OCI-LY1 (cell line): ENCODE measurements around the gene CD300A.

Experiments used
- H2AFZ ChIP-seq: fragments of 200-600 bp; sonication (generic), shearing (Covaris generic); 2 replicates; pipeline ENCODE4 v1.6.0; 2014; ENCODE audit warnings: antibody characterized with exemption, mild to moderate bottlenecking, low read length
- H3F3A ChIP-seq: fragments of 200-600 bp; sonication (generic), shearing (Covaris generic); 2 replicates; pipeline ENCODE4 v1.6.0; 2014; ENCODE audit warnings: mild to moderate bottlenecking, antibody characterized with exemption, low read length, moderate library complexity; ENCODE audit not compliant: insufficient read depth
- H3K27ac ChIP-seq: fragments of 200-600 bp; sonication (generic); 2 replicates; pipeline ENCODE4 v1.5.1; 2014; ENCODE audit warnings: low read length, mixed run types, mild to moderate bottlenecking, low read depth; ENCODE audit not compliant: poor library complexity, severe bottlenecking
- H3K27me3 ChIP-seq: fragments of 200-600 bp; sonication (generic); 2 replicates; pipeline ENCODE4 v1.6.0; 2014; ENCODE audit warnings: antibody characterized with exemption, mild to moderate bottlenecking, low read length, moderate library complexity; ENCODE audit not compliant: insufficient read depth
- H3K36me3 ChIP-seq: fragments of 200-600 bp; sonication (generic); 2 replicates; pipeline ENCODE4 v1.6.1; 2014; ENCODE audit warnings: mild to moderate bottlenecking, antibody characterized with exemption, low read length, moderate library complexity, mixed read lengths; ENCODE audit not compliant: insufficient read depth
- H3K4me1 ChIP-seq: fragments of 200-600 bp; sonication (generic); 2 replicates; pipeline ENCODE4 v1.5.1; 2014; ENCODE audit warnings: mild to moderate bottlenecking, low read length, moderate library complexity; ENCODE audit not compliant: insufficient read depth, severe bottlenecking
- H3K4me2 ChIP-seq: fragments of 200-600 bp; sonication (generic), shearing (Covaris generic); 2 replicates; pipeline ENCODE4 v1.6.1; 2014; ENCODE audit warnings: low read length
- H3K4me3 ChIP-seq: fragments of 200-600 bp; sonication (generic); 2 replicates; pipeline ENCODE4 v1.5.1; 2014; ENCODE audit warnings: low read length, low read depth, mild to moderate bottlenecking, mixed read lengths; ENCODE audit not compliant: poor library complexity, severe bottlenecking
- H3K79me2 ChIP-seq: fragments of 200-600 bp; shearing (Covaris generic); 2 replicates; pipeline ENCODE4 v1.6.1; 2016; ENCODE audit warnings: mixed run types, low read length, mixed read lengths; ENCODE audit not compliant: insufficient read depth
- H3K9ac ChIP-seq: fragments of 200-600 bp; sonication (generic), shearing (Covaris generic); 2 replicates; pipeline ENCODE4 v1.6.1; 2014; ENCODE audit warnings: mild to moderate bottlenecking, low read length, mixed read lengths
- H3K9me2 ChIP-seq: fragments of 200-600 bp; sonication (generic), shearing (Covaris generic); 2 replicates; pipeline ENCODE4 v1.6.1; 2014; ENCODE audit warnings: low read depth, mild to moderate bottlenecking, low read length, mixed read lengths
- H3K9me3 ChIP-seq: fragments of 200-600 bp; shearing (Covaris generic); 2 replicates; pipeline ENCODE4 v1.6.1; 2014; ENCODE audit warnings: low read length, mixed read lengths
- H4K20me1 ChIP-seq: fragments of 200-600 bp; sonication (generic), shearing (Covaris generic); 2 replicates; pipeline ENCODE4 v1.6.0; 2016; ENCODE audit warnings: mild to moderate bottlenecking, low read length; ENCODE audit not compliant: insufficient read depth
- EZH2 ChIP-seq: fragments of 200-600 bp; sonication (generic), shearing (Covaris generic); IDR thresholded peaks from 2 replicates; pipeline ENCODE4 v1.8.0; 2017; ENCODE audit warnings: borderline replicate concordance, mixed run types, mild to moderate bottlenecking, antibody characterized with exemption, low read length, moderate library complexity, mixed read lengths
- TF ChIP-seq, protein P1 (sequence below): fragments of 200-600 bp; sonication (generic), shearing (Covaris generic); IDR thresholded peaks from 2 replicates; pipeline ENCODE4 v1.5.1; 2017; ENCODE audit warnings: mild to moderate bottlenecking, antibody characterized with exemption, low read length, moderate library complexity, mixed read lengths

CD300A gene

DNA sequence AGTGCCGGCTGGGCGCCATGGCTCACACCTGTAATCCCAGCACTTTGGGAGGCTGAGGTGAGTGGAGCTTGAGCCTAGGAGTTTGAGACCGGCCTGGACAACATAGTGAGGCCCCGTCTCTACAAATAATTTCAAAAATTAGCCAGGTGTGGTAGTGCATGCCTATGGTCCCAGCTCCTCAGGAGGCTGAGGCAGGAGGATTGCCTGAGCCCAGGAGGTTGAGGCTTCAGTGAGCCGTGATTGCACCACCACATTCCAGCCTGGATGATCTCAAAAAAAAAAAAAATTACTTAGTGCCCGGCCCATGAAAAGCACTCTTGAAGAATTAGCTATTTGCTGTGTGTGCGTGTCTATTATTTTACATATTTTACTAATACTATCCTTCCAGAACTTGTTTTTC is 24.9 kb upstream of the CD300A start:
- no peak for TF ChIP-seq EZH2
- H4K20me1 ChIP-seq = no peaks in the 10 kb centered on the region
- H3K9ac ChIP-seq = no peak overlapping the region
- H3K9me2 ChIP-seq = no peaks in the 10 kb centered on the region
- no peak overlapping the region for H3K4me3 ChIP-seq
- H3K36me3 ChIP-seq = no peaks in the 10 kb centered on the region
- H3K4me1 ChIP-seq = no peaks in the 10 kb centered on the region
- H3K9me3 ChIP-seq = peaks cover 6% of the 10 kb centered on the region; the same call in 1 of the 2 replicates
- no peak overlapping the region for H3K4me2 ChIP-seq
- H3K27ac ChIP-seq = no peak overlapping the region
- no peak overlapping the region for H2AFZ ChIP-seq
- H3K27me3 ChIP-seq = no peaks in the 10 kb centered on the region
- H3F3A ChIP-seq = no peaks in the 10 kb centered on the region
- H3K79me2 ChIP-seq = no peaks in the 10 kb centered on the region

DNA sequence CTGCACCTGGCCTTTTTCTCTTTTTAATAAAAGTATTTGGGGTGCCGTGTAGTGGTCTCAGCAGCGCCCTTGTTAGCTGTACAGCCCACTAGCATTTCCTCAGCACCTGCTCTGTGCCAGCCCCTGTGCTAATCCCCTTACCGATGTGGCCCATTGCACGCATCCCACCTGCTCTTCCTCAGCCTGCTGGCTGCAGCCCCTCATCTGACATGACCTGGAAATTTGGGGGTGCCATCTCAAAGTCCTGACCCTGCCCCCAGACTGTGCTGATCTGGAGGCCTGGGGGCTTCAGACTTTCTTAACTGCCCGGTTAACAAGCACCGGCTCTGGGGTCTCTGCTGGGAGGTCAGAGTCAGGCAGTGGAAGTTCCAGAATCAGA is 24.2 kb upstream of the CD300A start:
- Histone ChIP-seq H3K36me3 (no peaks in the 10 kb centered on the region), H3K27ac (no peak overlapping the region), H3K27me3 (no peaks in the 10 kb centered on the region), H2AFZ (no peak overlapping the region), H3K79me2 (no peaks in the 10 kb centered on the region), H3K9me2 (no peaks in the 10 kb centered on the region), H3K4me2 (no peak overlapping the region), H4K20me1 (no peaks in the 10 kb centered on the region), H3K9ac (no peak overlapping the region), H3K4me3 (no peak overlapping the region), H3K4me1 (no peaks in the 10 kb centered on the region), H3K9me3 (peaks cover 3% of the 10 kb centered on the region; the same call in 1 of the 2 replicates), H3F3A (no peaks in the 10 kb centered on the region)
- TF ChIP-seq, protein P1, sequence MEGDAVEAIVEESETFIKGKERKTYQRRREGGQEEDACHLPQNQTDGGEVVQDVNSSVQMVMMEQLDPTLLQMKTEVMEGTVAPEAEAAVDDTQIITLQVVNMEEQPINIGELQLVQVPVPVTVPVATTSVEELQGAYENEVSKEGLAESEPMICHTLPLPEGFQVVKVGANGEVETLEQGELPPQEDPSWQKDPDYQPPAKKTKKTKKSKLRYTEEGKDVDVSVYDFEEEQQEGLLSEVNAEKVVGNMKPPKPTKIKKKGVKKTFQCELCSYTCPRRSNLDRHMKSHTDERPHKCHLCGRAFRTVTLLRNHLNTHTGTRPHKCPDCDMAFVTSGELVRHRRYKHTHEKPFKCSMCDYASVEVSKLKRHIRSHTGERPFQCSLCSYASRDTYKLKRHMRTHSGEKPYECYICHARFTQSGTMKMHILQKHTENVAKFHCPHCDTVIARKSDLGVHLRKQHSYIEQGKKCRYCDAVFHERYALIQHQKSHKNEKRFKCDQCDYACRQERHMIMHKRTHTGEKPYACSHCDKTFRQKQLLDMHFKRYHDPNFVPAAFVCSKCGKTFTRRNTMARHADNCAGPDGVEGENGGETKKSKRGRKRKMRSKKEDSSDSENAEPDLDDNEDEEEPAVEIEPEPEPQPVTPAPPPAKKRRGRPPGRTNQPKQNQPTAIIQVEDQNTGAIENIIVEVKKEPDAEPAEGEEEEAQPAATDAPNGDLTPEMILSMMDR = no peak
- TF ChIP-seq EZH2 = no peak

DNA sequence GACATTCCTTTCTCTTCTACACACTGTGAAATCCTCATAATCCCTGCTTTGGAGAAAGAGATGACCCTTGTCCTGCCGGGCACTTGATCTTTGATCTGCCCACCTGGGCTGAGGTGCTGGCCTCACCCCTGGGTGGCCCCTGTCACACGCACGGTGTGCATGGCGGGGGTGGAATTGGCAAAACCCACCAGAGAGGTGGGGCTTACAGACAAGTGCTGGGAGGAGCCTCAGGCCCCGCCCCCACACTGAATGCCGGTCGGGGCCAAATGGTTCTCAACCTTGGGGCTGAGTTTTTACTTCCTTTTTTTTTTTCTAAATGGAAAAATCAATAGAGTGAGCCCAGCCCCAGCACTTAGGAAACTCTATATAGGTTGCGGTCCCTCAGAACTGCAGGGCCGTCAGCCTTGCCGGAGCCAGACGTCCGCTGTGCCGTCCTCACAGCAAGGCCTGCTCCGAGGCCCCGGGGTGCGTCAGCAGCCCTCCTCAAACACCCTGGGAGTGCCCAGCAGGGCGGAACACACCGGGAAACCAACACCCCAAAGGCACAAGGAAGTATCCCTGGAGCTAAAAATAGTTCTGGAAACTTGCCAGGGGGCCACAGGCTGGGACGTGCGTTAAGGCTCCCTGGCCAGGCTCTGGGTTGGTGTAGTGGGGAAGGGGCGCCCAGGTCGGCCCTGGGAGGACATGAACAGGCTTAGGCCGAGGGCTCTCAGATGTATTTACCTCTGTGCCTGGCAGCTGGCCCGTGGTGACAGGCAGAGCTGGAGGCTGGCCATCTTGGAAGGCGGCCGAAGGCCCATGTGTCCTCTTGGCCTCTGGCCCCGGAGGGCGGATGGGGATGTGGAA is 23.5 kb upstream of the CD300A start:
- no peaks in the 10 kb centered on the region for H3F3A ChIP-seq
- no peak overlapping the region for H3K4me3 ChIP-seq
- H3K4me1 ChIP-seq = no peaks in the 10 kb centered on the region
- H3K27ac ChIP-seq = no peak overlapping the region
- H3K36me3 ChIP-seq = no peaks in the 10 kb centered on the region
- H3K9me3 ChIP-seq = peaks cover 3% of the 10 kb centered on the region; the same call in 1 of the 2 replicates
- no peak overlapping the region for H3K9ac ChIP-seq
- H4K20me1 ChIP-seq = no peaks in the 10 kb centered on the region
- H3K79me2 ChIP-seq = no peaks in the 10 kb centered on the region
- H3K27me3 ChIP-seq = no peaks in the 10 kb centered on the region
- no peaks in the 10 kb centered on the region for H3K9me2 ChIP-seq
- H2AFZ ChIP-seq = no peak overlapping the region
- no peak for TF ChIP-seq EZH2
- TF ChIP-seq, protein P1 = no peak
- H3K4me2 ChIP-seq = no peak overlapping the region
